HEK293 (cell line): ENCODE results near the gene PLLP.
A peak's percentile ranks its signal among the peaks of the same experiment; 100 is the strongest.

Experiments used
- BCL11B ChIP-seq: fragments of 450-650 bp; formaldehyde crosslinking; IDR thresholded peaks from 2 replicates; pipeline ENCODE4 v1.5.1; 2016; ENCODE audit warnings: low read depth, missing biosample characterization, missing genetic modification characterization
- GLIS2 ChIP-seq: fragments of 450-650 bp; formaldehyde crosslinking; IDR thresholded peaks from 2 replicates; pipeline ENCODE4 v1.5.1; 2016; ENCODE audit warnings: missing biosample characterization, missing genetic modification characterization
- MYNN ChIP-seq: fragments of 450-650 bp; formaldehyde crosslinking; IDR thresholded peaks from 2 replicates; pipeline ENCODE4 v1.5.1; 2016; ENCODE audit warnings: missing biosample characterization, missing genetic modification characterization, borderline replicate concordance
- TCF7L2 ChIP-seq: IDR thresholded peaks from 2 replicates; pipeline ENCODE4 v1.6.1; 2011; ENCODE audit warnings: low read depth, mild to moderate bottlenecking, inconsistent platforms, low read length, moderate library complexity, borderline replicate concordance
- ZBTB20 ChIP-seq: fragments of 450-650 bp; formaldehyde crosslinking; IDR thresholded peaks from 2 replicates; pipeline ENCODE4 v1.5.1; 2016; ENCODE audit warnings: missing biosample characterization, missing genetic modification characterization
- ZEB2 ChIP-seq: fragments of 450-650 bp; formaldehyde crosslinking; IDR thresholded peaks from 2 replicates; pipeline ENCODE4 v1.5.1; 2016; ENCODE audit warnings: missing biosample characterization, missing genetic modification characterization
- ZIC2 ChIP-seq: fragments of 450-650 bp; formaldehyde crosslinking; IDR thresholded peaks from 2 replicates; pipeline ENCODE4 v1.5.1; 2016; ENCODE audit warnings: missing biosample characterization, missing genetic modification characterization
- ZNF155 ChIP-seq: fragments of 450-650 bp; formaldehyde crosslinking; IDR thresholded peaks from 2 replicates; pipeline ENCODE4 v1.5.1; 2016; ENCODE audit warnings: missing biosample characterization, missing genetic modification characterization
- ZNF175 ChIP-seq: fragments of 450-650 bp; formaldehyde crosslinking; IDR thresholded peaks from 2 replicates; pipeline ENCODE4 v1.5.1; 2016; ENCODE audit warnings: missing biosample characterization, missing genetic modification characterization
- ZNF184 ChIP-seq: fragments of 450-650 bp; IDR thresholded peaks from 2 replicates; pipeline ENCODE4 v1.5.1; 2018; ENCODE audit warnings: missing biosample characterization, mild to moderate bottlenecking, missing genetic modification characterization
- ZNF324 ChIP-seq: fragments of 450-650 bp; formaldehyde crosslinking; IDR thresholded peaks from 2 replicates; pipeline ENCODE4 v1.5.1; 2016; ENCODE audit warnings: missing biosample characterization, missing genetic modification characterization
- ZNF335 ChIP-seq: fragments of 450-650 bp; formaldehyde crosslinking; conservative IDR thresholded peaks from 2 replicates; pipeline ENCODE4 v1.5.1; 2016; ENCODE audit warnings: missing biosample characterization, missing genetic modification characterization
- ZNF350 ChIP-seq: fragments of 450-650 bp; formaldehyde crosslinking; IDR thresholded peaks from 2 replicates; pipeline ENCODE4 v1.5.0; 2017; ENCODE audit warnings: missing biosample characterization, mild to moderate bottlenecking, missing genetic modification characterization
- ZNF394 ChIP-seq: fragments of 450-650 bp; formaldehyde crosslinking; IDR thresholded peaks from 2 replicates; pipeline ENCODE4 v1.5.1; 2016; ENCODE audit warnings: missing biosample characterization, missing genetic modification characterization, mild to moderate bottlenecking, moderate library complexity, borderline replicate concordance
- ZNF404 ChIP-seq: fragments of 450-650 bp; formaldehyde crosslinking; IDR thresholded peaks from 2 replicates; pipeline ENCODE4 v1.5.1; 2017; ENCODE audit warnings: missing biosample characterization, missing genetic modification characterization
- ZNF423 ChIP-seq: fragments of 450-650 bp; formaldehyde crosslinking; IDR thresholded peaks from 2 replicates; pipeline ENCODE4 v1.5.1; 2016; ENCODE audit warnings: missing biosample characterization, missing genetic modification characterization
- ZNF433 ChIP-seq: fragments of 450-650 bp; formaldehyde crosslinking; IDR thresholded peaks from 2 replicates; pipeline ENCODE4 v1.5.1; 2016; ENCODE audit warnings: missing biosample characterization, missing genetic modification characterization, low read depth
- ZNF473 ChIP-seq: fragments of 450-650 bp; formaldehyde crosslinking; IDR thresholded peaks from 2 replicates; pipeline ENCODE4 v1.5.1; 2017; ENCODE audit warnings: missing biosample characterization, missing genetic modification characterization
- ZNF626 ChIP-seq: fragments of 450-650 bp; sonication (Bioruptor Pico); formaldehyde crosslinking; IDR thresholded peaks from 2 replicates; pipeline ENCODE4 v1.5.1; 2018; ENCODE audit warnings: missing biosample characterization, missing genetic modification characterization, inconsistent platforms
- ZNF777 ChIP-seq: fragments of 450-650 bp; formaldehyde crosslinking; IDR thresholded peaks from 2 replicates; pipeline ENCODE4 v1.5.1; 2017; ENCODE audit warnings: missing biosample characterization, missing genetic modification characterization, borderline replicate concordance
- ZNF830 ChIP-seq: fragments of 450-650 bp; IDR thresholded peaks from 2 replicates; pipeline ENCODE4 v1.5.0; 2018; ENCODE audit warnings: missing biosample characterization, missing genetic modification characterization, low read depth, mild to moderate bottlenecking, moderate library complexity
- TF ChIP-seq, protein P1 (sequence below): fragments of 450-650 bp; formaldehyde crosslinking; IDR thresholded peaks from 2 replicates; pipeline ENCODE4 v1.5.1; 2016; ENCODE audit warnings: missing biosample characterization, missing genetic modification characterization, low read depth
- TF ChIP-seq, protein P2 (sequence below): fragments of 450-650 bp; formaldehyde crosslinking; IDR thresholded peaks from 2 replicates; pipeline ENCODE4 v1.5.1; 2016; ENCODE audit warnings: missing biosample characterization, missing genetic modification characterization, low read depth
- TF ChIP-seq, protein P3 (sequence below): fragments of 450-650 bp; formaldehyde crosslinking; IDR thresholded peaks from 2 replicates; pipeline ENCODE4 v1.5.1; 2016; ENCODE audit warnings: missing biosample characterization, missing genetic modification characterization
- TF ChIP-seq, protein P4 (sequence below): fragments of 450-650 bp; formaldehyde crosslinking; IDR thresholded peaks from 2 replicates; pipeline ENCODE4 v1.5.1; 2017; ENCODE audit warnings: missing biosample characterization, missing genetic modification characterization
- TF ChIP-seq, protein P5 (sequence below): fragments of 450-650 bp; formaldehyde crosslinking; IDR thresholded peaks from 2 replicates; pipeline ENCODE4; 2016; ENCODE audit warnings: missing biosample characterization, missing genetic modification characterization
- TF ChIP-seq, protein P6 (sequence below): fragments of 450-650 bp; formaldehyde crosslinking; IDR thresholded peaks from 2 replicates; pipeline ENCODE4 v1.5.1; 2017; ENCODE audit warnings: missing biosample characterization, missing genetic modification characterization
- TF ChIP-seq, protein P7 (sequence below): fragments of 450-650 bp; formaldehyde crosslinking; IDR thresholded peaks from 2 replicates; pipeline ENCODE4 v1.5.1; 2016; ENCODE audit warnings: missing biosample characterization, missing genetic modification characterization

Gene PLLP

DNA sequence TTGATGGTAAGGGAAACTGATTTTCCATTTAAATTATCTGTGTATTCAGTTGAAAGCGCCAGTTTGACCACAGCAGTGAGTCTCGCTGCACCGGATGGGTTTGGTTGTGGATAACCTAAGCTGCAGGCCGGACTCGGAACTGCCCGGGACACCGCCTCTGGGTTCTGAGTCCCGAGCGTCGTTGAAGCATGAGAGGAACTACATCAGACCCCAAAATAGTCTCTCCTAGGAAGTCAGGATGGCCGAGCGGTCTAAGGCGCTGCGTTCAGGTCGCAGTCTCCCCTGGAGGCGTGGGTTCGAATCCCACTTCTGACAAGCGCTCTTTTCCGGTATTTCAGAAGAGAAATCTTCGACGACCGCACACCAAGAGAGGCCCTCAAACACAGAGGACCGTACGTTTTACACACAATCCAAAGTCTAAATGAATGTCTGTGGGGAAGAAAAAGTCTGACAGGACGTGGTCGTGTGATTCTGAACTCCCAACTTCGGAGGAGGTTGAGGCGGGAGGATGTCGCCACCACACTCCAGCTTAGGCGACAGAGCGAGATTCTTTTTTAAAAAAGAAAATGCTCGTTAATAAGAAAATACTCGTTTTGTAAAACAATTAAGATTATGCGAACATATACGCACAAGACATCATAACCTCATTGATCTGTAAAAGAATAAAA is 15.4 kb upstream of the PLLP start (continued):
- TF ChIP-seq, protein P1, sequence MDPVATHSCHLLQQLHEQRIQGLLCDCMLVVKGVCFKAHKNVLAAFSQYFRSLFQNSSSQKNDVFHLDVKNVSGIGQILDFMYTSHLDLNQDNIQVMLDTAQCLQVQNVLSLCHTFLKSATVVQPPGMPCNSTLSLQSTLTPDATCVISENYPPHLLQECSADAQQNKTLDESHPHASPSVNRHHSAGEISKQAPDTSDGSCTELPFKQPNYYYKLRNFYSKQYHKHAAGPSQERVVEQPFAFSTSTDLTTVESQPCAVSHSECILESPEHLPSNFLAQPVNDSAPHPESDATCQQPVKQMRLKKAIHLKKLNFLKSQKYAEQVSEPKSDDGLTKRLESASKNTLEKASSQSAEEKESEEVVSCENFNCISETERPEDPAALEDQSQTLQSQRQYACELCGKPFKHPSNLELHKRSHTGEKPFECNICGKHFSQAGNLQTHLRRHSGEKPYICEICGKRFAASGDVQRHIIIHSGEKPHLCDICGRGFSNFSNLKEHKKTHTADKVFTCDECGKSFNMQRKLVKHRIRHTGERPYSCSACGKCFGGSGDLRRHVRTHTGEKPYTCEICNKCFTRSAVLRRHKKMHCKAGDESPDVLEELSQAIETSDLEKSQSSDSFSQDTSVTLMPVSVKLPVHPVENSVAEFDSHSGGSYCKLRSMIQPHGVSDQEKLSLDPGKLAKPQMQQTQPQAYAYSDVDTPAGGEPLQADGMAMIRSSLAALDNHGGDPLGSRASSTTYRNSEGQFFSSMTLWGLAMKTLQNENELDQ (tag by site-specific recombination): no peak
- TF ChIP-seq ZNF830 (tag by site-specific recombination) (no peak), ZNF175 (no peak), ZNF473 (tag by site-specific recombination) (no peak), ZIC2 (no peak), ZNF155 (tag by site-specific recombination) (no peak), ZNF433 (tag by site-specific recombination) (no peak), TCF7L2 (no peak), ZNF350 (tag by site-specific recombination) (no peak), MYNN (tag by site-specific recombination) (no peak), BCL11B (no peak), ZNF324 (tag by site-specific recombination) (peak; percentile 18; the same call in 1 of the 2 replicates), ZNF394 (tag by site-specific recombination) (0 out of 2 replicates have a peak, but pooled peaks have one; percentile 10), ZBTB20 (tag by site-specific recombination) (peak; percentile 78; the same call in 1 of the 2 replicates), ZNF404 (no peak), GLIS2 (tag by site-specific recombination) (no peak), ZNF626 (no peak), ZNF335 (peak; percentile 93), ZNF184 (0 out of 2 replicates have a peak, but pooled peaks have one; percentile 46), ZNF777 (tag by site-specific recombination) (peak; percentile 92), ZNF423 (tag by site-specific recombination) (no peak), ZEB2 (tag by site-specific recombination) (peak; percentile 66)
- TF ChIP-seq, protein P2, sequence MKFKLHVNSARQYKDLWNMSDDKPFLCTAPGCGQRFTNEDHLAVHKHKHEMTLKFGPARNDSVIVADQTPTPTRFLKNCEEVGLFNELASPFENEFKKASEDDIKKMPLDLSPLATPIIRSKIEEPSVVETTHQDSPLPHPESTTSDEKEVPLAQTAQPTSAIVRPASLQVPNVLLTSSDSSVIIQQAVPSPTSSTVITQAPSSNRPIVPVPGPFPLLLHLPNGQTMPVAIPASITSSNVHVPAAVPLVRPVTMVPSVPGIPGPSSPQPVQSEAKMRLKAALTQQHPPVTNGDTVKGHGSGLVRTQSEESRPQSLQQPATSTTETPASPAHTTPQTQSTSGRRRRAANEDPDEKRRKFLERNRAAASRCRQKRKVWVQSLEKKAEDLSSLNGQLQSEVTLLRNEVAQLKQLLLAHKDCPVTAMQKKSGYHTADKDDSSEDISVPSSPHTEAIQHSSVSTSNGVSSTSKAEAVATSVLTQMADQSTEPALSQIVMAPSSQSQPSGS: 0 out of 2 replicates have a peak, but pooled peaks have one; percentile 4
- TF ChIP-seq, protein P3, sequence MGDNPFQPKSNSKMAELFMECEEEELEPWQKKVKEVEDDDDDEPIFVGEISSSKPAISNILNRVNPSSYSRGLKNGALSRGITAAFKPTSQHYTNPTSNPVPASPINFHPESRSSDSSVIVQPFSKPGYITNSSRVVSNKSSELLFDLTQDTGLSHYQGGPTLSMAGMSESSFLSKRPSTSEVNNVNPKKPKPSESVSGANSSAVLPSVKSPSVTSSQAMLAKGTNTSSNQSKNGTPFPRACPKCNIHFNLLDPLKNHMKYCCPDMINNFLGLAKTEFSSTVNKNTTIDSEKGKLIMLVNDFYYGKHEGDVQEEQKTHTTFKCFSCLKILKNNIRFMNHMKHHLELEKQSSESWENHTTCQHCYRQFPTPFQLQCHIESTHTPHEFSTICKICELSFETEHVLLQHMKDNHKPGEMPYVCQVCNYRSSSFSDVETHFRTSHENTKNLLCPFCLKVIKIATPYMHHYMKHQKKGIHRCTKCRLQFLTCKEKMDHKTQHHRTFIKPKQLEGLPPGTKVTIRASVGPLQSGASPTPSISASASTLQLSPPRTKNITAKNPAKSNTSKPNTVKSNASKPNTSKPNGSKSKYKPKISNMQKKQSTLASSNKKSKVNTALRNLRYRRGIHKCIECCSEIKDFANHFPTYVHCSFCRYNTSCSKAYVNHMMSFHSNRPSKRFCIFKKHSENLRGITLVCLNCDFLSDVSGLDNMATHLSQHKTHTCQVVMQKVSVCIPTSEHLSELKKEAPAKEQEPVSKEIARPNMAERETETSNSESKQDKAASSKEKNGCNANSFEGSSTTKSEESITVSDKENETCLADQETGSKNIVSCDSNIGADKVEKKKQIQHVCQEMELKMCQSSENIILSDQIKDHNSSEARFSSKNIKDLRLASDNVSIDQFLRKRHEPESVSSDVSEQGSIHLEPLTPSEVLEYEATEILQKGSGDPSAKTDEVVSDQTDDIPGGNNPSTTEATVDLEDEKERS (tag by site-specific recombination): no peak
- TF ChIP-seq, protein P4, sequence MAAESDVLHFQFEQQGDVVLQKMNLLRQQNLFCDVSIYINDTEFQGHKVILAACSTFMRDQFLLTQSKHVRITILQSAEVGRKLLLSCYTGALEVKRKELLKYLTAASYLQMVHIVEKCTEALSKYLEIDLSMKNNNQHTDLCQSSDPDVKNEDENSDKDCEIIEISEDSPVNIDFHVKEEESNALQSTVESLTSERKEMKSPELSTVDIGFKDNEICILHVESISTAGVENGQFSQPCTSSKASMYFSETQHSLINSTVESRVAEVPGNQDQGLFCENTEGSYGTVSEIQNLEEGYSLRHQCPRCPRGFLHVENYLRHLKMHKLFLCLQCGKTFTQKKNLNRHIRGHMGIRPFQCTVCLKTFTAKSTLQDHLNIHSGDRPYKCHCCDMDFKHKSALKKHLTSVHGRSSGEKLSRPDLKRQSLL (tag by site-specific recombination): peak; percentile 6; the same call in 1 of the 2 replicates
- TF ChIP-seq, protein P5, sequence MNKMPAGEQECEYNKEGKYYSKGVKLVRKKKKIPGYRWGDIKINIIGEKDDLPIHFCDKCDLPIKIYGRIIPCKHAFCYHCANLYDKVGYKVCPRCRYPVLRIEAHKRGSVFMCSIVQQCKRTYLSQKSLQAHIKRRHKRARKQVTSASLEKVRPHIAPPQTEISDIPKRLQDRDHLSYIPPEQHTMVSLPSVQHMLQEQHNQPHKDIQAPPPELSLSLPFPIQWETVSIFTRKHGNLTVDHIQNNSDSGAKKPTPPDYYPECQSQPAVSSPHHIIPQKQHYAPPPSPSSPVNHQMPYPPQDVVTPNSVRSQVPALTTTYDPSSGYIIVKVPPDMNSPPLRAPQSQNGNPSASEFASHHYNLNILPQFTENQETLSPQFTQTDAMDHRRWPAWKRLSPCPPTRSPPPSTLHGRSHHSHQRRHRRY (tag by site-specific recombination): 0 out of 2 replicates have a peak, but pooled peaks have one; percentile 28
- TF ChIP-seq, protein P6, sequence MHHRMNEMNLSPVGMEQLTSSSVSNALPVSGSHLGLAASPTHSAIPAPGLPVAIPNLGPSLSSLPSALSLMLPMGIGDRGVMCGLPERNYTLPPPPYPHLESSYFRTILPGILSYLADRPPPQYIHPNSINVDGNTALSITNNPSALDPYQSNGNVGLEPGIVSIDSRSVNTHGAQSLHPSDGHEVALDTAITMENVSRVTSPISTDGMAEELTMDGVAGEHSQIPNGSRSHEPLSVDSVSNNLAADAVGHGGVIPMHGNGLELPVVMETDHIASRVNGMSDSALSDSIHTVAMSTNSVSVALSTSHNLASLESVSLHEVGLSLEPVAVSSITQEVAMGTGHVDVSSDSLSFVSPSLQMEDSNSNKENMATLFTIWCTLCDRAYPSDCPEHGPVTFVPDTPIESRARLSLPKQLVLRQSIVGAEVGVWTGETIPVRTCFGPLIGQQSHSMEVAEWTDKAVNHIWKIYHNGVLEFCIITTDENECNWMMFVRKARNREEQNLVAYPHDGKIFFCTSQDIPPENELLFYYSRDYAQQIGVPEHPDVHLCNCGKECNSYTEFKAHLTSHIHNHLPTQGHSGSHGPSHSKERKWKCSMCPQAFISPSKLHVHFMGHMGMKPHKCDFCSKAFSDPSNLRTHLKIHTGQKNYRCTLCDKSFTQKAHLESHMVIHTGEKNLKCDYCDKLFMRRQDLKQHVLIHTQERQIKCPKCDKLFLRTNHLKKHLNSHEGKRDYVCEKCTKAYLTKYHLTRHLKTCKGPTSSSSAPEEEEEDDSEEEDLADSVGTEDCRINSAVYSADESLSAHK (tag by site-specific recombination): peak; percentile 43; the same call in 1 of the 2 replicates
- TF ChIP-seq, protein P7, sequence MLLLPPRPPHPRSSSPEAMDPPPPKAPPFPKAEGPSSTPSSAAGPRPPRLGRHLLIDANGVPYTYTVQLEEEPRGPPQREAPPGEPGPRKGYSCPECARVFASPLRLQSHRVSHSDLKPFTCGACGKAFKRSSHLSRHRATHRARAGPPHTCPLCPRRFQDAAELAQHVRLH (tag by site-specific recombination): peak; percentile 69
